HG02588 (cell line): Measurements from ENCODE around the gene CTCFL.

Experiments
- ATAC-seq: cut with Tn5 transposase; IDR thresholded peaks from one replicate; pipeline ENCODE4 v1.9.1; 2021; ENCODE audit warnings: mild to moderate bottlenecking, moderate library complexity; ENCODE audit not compliant: unreplicated experiment

The CTCFL gene

DNA sequence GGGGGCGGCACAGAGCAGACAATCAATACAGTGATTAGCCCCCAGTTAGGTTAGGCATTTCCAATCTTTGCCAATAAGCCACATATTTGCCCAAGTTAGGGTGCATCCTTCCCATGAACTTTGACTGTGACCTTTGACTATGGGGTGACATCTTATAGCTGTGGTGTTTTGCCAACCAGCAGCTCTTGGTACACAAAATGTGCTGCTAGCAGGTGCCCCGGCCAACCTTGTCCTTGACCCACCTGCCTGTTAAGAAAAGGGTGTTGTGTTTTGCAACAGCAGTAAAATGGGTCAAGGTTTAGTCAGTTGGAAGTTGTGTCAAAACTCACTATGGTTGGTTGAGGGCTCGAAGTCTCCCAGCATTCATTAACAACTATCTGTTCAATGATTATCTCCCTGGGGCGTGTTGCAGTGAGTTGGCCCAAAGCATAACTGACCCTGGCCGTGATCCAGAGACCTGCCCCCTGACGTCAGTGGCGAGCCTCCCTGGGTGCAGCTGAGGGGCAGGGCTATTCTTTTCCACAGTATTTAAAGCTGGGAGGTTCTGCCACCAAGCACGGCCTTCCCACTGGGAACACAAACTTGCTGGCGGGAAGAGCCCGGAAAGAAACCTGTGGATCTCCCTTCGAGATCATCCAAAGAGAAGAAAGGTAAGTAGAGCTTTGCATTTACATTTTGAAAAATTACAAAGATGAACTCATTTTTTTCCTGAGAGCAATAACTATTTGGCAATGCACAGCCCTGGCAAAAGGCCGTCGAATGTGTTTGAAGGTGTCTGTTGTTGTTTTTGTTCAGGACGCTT is 35.8 kb upstream of the CTCFL start, which contains the start of gene PCK1:
Gene PCK1 (plus strand): TSS at position 557 of the 802 bp plus-strand sequence. CDS start 302 bp downstream, outside the sequence.
- no peak for ATAC-seq

DNA sequence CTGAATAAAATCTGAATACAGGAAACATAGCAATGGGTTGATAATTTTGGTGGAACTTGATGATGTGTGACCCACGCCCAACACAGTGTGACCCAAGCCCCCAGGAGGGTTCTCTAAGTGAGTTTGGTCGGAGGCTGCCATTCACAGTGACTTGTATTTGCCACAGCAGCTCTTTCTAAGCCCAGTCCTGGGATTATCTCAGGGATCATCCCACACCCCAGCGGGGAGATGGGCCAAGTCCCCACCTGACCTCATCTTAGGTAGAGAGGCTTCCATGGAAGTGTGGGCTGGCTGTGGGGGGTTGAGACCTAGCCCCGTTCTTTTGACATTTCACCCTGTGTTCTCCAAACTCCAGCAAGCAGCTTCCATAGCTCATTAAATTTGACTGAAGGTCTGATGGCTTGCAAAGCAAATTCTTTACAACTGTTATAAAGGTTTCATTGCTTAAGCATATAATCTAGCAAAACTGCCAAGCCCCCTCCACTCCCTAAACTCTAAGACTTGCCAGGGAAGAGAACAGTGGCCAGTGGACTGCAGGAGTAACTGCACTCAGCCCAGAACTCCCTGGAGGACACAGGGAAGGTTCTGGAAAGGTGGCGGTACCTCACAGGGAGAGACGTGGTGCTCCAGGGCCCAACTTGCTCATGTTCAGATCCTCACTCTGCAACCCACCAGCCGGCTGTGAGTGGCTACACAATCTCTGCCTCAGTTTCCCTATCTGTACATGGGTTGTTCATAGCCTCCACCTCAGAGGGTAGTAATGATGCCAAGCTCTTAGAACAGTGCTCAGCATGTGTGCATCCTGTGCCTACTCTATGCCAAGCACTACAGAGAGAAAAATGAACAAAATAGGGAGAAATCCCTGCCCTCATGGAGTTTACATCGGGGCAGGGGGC is 35.0 kb upstream of the CTCFL start:
- ATAC-seq = no peak

DNA sequence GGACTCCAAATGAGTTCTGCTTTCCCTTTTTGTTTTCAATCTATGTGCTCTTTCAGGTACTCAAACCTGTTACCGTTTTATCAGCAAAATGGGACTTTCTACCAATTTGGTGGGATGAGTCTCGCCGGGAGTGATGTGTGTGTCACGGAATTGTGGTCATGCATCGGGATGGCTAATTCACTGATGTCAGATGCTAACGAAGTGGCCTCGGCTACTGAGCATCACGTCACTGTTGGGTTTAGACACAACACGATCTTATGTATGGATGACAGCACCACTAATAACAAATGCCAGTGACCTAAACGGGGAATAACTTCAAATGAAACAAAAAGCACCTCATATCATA is 34.3 kb upstream of the CTCFL start:
- ATAC-seq = no peak

DNA sequence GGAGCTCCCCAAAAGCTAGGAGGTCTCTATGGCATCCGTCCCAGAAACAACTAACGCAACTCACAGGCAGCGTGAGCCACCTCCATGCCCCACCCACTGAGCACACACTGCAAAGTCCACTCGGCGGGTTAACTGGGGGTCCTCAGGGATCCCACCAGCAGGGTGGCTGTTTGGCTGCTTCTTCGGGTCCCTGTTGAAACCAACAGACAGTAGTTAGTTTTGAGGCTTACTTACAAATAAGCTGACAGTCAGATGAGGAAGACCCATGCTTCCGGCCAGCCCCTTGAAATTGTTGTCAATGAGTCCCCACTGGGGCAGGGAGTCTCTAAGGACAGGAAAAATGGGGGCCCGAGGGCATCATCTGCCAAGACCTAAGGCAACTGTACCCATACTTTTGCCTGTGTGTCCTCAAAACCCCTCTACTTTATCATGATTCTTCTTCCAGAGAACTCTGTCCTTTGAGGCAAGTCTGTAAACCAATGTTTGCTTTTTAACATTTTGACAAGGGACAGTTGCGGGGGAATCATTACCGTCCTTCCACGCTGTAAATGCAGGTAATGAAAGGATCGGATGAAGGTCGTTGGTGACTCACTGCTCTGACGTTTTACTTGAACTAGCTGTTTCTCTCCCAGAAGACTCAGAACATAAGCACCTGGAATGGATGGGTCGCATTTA is 33.8 kb upstream of the CTCFL start:
- ATAC-seq = no peak

DNA sequence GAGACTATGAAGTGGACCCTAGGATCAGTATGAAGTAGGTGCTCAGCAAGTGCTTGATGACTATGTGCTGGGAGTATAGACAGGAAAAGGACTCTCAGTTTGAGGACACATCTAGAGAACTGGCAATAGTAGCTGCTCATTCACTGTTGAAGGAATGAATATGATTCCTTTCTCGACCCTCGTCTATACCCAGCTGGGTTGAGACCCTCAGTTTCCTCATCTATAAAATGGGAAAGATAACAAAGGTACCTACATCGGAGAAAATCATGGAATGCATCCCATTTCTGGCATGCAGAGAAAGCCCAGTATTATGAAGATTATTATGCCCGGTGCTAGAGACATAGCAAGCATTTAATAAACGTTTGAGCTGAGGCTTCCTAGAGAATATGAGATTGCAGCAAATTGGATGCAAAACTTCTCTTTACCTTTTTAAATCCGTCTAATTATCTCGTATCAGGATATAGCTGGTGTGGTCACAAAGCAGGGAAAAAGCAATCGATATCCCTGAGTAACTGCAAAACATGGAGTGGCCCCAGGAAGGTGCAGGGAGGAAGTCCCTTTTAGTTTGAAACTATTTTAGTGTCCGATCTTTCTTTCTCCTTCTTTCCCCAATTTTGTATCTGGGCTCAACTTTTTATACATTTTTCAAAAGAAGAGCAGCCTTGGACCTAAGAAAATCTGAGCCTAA is 33.1 kb upstream of the CTCFL start:
- no peak for ATAC-seq

DNA sequence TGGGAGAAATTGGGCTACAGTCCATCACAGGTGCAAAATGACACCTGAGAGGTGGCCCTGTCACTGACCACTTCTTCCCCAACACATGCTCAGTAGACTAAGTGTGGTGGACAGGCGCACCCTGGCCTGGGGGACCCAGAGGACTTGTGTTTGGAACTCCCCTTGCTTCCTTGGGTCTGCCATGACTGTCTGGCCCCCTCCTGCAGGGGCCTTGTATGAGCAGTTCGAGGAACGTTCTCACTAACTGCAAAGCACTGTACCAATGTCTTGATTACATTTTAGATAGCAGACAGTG is 32.0 kb upstream of the CTCFL start:
- ATAC-seq = no peak

DNA sequence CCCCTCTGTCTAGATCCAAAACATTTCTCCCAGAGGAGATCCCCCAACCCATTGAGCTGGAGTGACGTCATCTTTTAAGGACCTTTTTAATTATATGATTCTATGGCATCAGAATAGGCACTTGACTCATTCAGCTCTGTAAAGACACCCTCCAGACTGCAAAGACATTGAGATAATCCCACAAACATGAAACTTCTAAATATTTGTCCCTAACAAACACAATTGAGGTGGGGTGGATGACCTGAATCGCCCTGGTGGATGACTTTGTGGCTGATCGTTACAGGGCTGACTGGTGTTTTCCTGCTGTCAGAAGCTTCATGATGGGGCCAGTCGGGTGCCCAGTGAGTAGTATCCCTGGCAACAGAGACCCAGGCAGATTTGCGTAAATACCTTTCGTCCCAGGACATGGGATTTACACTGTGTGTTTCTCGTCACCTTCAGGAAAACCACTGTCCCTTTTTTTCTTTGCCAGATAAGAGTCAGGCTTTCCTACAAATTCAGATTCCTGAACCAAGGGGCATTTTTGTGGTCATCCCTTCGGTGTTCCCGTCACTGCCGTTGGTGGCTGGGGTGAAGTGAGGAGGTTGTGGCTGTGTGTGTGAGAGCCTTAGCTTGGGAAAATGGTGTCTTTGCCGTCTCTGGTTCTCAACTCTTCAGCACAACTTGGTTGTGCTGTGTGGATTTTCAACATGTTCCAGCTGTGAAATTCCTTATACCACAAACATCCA is 30.7 kb upstream of the CTCFL start:
- no peak for ATAC-seq

DNA sequence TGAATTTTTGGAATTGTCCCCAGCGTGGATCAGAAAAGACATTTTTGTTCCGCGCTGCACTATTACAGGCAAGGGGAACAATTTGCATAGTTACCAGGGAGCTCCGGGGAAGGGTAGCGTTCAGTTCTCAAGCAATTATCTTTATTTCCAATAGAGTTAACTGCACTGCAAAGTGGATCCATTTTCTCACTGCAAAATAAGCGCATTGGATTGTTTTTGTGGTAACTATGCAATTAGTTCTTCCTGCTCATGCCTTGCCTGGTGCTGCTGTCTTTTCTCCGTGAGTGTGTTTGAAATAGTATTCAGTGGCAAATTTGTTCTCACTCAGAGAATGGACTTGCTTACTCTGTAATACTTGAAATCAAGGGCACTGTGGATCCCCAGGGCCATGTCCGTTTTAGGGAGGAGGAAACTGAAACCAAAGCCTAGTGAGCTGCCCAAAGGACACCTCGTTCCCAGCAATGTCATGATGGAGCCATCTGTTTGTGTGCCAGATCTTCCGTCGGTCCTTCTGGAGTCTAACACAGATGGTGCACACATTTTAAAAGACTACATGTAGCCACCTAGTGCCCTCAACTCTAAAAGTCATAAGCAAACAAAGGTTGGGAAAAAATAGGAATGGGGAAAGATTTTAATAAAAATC is 28.6 kb upstream of the CTCFL start:
- ATAC-seq = no peak

DNA sequence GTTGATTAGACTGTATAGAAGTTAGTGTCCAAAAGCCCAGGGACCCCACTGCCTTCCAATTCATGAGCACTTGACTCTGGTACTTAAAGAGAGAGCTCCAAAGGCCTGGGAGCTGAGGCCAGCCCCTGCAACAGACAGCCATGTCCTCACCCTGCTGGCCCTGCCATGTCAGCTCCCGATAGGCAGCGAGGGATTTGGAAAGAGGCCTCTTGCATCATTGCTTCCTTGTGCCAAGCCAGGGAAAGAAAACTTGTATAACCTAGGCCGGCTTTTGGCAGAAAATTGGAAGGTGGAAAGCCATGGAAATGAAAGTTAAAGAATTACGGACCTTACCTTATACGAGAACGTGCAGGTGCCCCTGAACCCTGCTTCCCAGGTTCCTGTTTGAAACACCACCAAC is 27.5 kb upstream of the CTCFL start:
- no peak for ATAC-seq

DNA sequence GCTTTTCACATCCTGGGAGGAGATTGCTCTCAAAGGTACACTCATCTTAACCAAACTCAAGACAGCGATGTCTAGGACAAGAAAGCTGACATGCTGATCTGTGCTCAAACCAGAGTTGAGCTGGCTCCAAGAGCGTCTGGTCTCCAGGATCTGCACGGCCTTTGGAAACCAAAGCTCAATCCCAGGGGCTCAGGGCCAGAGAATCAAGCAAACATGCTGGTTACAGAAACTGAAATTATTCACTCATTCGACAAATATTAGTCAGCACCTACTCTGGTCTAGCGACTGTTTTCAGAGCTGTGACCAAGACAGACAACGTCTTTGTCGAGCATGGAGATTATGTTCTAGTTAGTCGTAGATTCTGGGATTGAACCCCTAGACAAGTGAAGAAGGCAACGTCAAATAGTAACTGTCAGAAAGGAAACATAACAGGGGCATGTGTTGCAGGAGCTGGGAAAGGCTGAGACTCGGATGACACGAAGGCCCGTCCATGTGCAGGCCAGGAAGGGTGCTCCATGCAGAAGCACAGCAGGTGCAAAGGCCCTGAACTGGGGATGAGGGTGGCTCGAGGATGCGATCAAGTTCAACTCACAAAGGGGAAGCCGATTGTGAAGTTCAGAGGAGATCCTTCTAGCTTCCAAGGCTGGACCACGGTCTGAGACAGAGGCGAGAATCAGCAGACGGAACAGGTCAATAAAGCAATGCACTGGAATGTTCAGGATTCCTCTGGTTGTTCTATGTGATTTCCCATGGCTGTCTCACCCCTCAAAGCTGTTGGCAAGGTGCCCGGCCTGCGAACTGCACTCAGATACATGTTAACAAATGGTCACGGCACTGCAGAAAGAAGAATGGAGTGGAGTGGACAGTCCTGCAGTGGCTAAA is 23.5 kb upstream of the CTCFL start:
- ATAC-seq = no peak

DNA sequence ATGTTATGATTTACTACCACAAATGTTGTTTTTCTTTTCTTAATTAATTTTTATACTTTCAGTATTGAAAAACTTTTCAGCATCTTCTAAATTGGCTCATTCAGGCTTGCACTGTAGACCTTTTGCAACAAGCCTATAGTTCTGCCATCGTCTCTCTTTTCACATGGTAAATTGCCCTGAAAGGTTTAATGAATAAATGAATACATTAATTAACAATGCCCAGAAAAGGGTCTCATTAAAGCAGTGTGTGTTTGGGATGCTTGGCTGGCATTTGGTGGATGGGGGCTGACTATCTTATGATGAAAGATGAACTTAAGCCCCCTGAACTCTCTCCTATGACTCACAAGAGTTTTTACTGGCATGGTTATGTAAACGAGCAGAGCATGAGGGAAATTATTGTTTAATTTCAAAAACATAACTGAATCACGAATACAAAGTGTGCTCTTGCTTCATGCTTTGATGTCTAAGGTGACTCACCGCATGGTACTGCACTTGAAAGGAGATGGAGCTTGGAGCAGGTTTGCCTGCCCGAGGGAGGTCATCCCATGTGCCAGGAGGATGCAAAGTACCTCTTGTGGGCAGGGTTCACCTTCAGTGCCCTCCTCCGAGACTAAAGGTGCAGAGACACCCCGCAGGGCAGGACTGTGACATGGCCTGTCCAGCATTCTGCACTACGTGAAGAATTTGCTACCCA is 22.2 kb upstream of the CTCFL start:
- ATAC-seq = no peak

DNA sequence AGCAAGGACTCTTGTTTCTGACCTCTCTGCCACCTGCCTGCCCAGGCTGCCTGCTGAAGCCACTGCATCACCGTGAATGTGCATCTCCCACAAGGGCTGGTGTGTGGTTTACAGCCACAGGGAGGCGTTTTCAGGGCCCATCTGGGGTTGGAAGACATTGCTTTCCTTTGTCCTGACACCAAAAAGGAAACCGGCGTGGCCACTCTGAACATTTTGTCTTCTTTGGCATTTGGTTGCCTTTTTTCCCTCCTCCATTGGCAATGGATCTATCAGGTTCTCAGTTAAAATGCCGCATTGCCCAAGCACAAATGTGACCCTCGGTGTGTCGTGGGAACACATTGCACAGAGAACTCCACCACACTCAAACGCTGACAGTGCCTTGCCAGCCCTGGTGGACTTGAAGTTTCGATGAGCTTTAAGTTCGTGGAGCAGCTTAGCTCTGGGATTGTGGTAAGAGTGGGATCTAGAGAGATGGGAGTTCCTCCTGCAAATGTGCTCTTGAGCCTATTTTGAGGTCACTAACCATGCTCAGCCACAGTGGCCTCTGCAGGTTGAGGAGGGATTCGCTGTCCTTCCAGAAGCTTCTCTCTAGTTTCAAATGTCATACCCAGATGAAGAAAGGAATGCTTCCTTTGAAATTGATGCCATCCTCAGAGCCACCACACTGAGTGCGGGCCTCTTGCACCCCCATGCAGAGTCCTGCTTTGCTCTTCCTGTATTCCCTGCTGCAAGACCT is 21.2 kb upstream of the CTCFL start:
- no peak for ATAC-seq

DNA sequence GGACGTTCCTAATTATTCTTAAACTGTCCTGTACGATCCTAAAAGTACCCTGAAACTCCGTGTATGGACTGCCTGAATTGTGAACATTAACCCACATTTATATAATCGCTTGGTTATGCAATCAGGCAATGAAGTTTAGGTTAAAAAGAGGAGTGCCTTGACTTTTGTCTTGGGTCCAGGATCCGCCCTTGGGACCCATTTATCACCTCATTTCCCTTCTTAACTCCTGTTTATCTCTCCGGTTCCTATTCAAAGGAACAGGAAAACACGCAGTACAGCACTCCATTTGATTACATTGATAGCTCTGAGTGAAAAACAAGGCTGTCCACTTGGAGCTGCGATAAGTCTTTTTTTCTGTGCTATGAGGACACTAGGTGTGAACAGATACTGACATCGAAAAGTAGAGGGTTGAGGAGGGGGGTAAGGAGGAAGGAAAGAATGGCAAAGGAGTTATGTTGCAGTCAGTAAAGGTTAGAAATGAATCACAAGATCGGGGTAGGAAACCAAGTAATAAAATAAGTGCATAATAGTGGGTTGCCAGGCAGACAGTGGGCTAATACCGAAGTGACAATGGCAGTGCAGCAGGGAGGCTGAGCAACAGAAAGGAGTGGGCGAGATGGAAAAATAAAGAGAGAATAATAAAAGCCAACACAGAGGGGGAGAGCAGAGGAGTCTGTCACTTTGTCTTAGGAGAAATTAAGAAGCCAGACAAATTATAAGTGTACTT is 20.1 kb upstream of the CTCFL start:
- no peak for ATAC-seq

DNA sequence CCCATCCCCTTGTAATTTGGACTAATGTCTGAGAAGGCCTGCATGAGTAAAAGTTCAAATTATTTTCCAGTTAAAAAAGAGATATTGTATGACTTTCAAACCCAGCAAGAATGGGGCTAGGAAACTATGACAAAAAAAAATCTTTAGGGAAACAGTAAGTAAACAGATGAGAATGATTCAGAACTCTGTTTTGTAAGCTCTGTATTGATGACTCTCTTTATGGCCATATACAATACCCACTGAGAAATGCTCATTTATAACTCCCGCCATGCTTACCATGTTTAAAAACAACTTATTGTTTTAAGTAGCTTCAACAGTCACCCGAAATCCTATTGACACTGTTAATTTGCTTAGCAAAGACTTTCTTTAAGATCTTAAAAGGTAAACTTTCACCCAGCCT is 18.8 kb upstream of the CTCFL start:
- ATAC-seq = no peak

DNA sequence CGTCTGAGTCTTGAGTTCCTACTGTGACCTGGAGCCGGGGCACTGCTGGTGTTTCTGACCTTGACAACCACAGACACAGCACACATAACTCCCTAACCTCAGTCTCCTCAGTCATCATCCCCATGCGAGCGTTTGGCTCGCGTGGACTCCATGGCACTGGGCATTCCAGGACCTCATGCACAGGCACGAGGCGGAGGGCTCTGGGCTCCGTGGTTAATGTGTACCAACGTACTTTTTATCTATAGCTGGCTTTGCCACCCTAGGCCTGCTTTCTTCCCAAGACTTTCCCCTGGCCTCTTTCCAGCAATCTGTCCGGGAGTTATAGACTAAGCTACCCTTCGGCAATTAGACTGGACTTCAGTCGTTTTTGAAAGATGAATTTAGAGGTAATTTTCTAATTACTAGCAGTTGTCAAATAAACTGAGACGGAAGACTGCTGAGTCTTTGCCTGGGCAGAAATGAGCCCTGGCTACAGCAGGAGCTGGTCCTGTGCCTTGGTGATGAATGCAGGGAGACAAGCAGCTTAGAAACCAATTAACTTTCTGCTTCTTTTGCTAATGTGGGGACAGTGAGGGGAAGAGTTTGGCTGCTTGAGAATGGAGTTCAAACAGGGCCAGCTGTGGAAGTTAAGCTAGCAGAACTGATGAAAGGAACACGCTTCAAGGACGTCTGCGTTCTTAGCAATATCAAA is 16.1 kb upstream of the CTCFL start:
- ATAC-seq = no peak

DNA sequence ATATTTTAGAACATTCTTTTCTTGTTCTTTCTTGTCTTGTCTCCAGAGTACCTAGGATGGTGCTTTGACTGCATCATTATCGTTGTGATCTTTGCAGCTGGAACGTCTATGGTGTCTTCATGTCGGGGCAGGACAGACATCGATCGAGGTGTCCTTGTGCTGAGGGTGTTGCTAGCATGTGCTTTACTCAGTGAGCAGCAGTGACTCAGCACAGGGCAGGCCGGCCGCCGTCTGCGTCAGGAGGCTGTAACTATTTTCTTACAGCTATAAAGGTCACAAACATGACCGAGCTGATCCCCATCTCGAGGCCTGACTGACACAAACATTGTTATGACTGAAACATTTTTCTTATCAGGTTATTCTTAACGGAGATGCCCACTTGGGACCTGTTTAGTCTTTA is 14.9 kb upstream of the CTCFL start:
- ATAC-seq = no peak

DNA sequence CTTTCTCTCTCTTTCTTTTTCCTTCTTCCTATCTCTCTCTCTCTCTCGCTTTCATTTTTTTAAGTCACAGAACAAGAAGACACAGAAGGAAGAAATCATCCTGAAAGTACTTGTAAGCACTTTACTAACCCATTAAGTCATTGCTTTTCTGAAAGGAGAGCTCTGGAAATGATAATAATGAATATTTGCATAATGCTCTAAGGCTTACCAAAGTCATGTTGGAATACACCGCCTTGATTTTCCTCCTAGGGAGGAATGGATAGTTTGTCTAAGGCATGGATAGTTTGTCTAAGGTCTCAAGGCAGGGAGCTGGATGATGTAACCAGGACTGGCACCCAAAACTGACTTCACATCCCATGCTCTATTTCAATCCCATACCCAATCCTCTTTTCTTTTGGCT is 12.9 kb upstream of the CTCFL start:
- no peak for ATAC-seq
